HL-60 (cell line): ENCODE measurements around the gene SENP1.

ENCODE experiments used
- DNase-seq, 2 experiments: peaks; one replicate each; pipeline ENCODE4 v3.0.0-alpha.2; 2010 to 2020; ENCODE audit warnings: low read depth in 1 of 2, low spot score in 1 of 2
- H3K27ac ChIP-seq: fragments of 250-450 bp; sonication (Bioruptor Pico); replicated peaks from 2 replicates; pipeline ENCODE4 v1.5.1; 2020; ENCODE audit warnings: mild to moderate bottlenecking, moderate library complexity
- H3K27me3 ChIP-seq: fragments of 250-450 bp; sonication (Bioruptor Pico); 2 replicates; pipeline ENCODE4 v1.5.1; 2021; ENCODE audit warnings: mild to moderate bottlenecking, moderate library complexity; ENCODE audit not compliant: insufficient read depth, poor library complexity, severe bottlenecking
- H3K4me3 ChIP-seq: replicated peaks from 2 replicates; pipeline ENCODE4 v1.5.1; 2011; ENCODE audit warnings: mild to moderate bottlenecking, control low read depth, low read length; ENCODE audit not compliant: insufficient read depth
- CTCF ChIP-seq: IDR thresholded peaks from one replicate; pipeline ENCODE4 v1.5.1; 2011; ENCODE audit warnings: low read length, control low read depth, inconsistent platforms; ENCODE audit not compliant: insufficient read depth
- GABPA ChIP-seq: IDR thresholded peaks from 2 replicates; pipeline ENCODE4 v1.6.1; 2012; ENCODE audit warnings: low read depth
- POLR2AphosphoS5 ChIP-seq: IDR thresholded peaks from 2 replicates; pipeline ENCODE4 v1.6.1; 2012; ENCODE audit warnings: low read depth
- SPI1 ChIP-seq: IDR thresholded peaks from 2 replicates; pipeline ENCODE4 v1.6.1; 2012; ENCODE audit warnings: low read depth, mild to moderate bottlenecking, borderline replicate concordance
- TF ChIP-seq, protein P1 (sequence below): IDR thresholded peaks from 2 replicates; pipeline ENCODE4 v1.6.1; 2012; ENCODE audit warnings: low read depth; ENCODE audit not compliant: insufficient replicate concordance

The SENP1 gene

GRCh38 chr12:48018618-48018995 is 87.3 kb downstream of the SENP1 start:
- Histone ChIP-seq H3K27me3 (peaks cover 3% of the 10 kb centered on the region), H3K4me3 (no peak overlapping the region), H3K27ac (no peak overlapping the region)
- no peak for TF ChIP-seq CTCF
- TF ChIP-seq SPI1: no peak
- TF ChIP-seq POLR2AphosphoS5: no peak
- no peak for DNase-seq

DNA sequence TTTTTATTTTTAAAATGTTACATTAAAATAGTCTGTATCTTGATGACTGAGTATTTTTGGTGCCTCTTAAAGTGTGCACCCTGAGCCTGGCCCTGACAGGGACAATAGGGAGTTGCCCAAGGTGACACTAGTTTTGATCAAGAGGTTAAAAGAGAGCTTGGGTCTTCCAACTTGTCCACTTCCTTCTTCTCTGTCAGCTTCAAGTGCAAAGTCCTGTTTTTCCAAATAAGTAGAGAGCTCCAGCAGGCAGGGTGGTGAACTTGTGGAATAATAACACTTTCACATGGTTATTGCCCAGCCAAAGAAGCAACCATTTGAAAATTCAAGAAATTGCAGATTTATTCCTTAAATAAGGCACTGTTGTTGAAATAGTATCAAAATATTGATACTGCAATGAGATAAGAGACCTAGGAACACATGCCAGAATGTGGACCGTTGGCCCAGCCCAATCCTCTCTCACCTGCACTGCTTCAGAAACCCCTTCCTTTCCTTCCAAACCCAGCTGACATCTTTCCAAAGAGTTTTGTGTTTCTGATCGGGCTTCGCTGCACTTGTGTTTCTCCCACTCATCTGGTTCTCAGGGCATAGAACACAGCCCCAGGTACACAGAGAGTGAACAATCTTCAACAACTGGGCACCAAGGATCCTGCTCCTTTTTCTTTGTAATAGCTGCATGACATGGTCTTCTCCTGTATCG is 87.8 kb downstream of the SENP1 start:
- no peak overlapping the region for H3K27ac ChIP-seq
- no peak overlapping the region for H3K4me3 ChIP-seq
- TF ChIP-seq, protein P1, sequence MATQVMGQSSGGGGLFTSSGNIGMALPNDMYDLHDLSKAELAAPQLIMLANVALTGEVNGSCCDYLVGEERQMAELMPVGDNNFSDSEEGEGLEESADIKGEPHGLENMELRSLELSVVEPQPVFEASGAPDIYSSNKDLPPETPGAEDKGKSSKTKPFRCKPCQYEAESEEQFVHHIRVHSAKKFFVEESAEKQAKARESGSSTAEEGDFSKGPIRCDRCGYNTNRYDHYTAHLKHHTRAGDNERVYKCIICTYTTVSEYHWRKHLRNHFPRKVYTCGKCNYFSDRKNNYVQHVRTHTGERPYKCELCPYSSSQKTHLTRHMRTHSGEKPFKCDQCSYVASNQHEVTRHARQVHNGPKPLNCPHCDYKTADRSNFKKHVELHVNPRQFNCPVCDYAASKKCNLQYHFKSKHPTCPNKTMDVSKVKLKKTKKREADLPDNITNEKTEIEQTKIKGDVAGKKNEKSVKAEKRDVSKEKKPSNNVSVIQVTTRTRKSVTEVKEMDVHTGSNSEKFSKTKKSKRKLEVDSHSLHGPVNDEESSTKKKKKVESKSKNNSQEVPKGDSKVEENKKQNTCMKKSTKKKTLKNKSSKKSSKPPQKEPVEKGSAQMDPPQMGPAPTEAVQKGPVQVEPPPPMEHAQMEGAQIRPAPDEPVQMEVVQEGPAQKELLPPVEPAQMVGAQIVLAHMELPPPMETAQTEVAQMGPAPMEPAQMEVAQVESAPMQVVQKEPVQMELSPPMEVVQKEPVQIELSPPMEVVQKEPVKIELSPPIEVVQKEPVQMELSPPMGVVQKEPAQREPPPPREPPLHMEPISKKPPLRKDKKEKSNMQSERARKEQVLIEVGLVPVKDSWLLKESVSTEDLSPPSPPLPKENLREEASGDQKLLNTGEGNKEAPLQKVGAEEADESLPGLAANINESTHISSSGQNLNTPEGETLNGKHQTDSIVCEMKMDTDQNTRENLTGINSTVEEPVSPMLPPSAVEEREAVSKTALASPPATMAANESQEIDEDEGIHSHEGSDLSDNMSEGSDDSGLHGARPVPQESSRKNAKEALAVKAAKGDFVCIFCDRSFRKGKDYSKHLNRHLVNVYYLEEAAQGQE: no peak
- no peak for TF ChIP-seq CTCF
- TF ChIP-seq POLR2AphosphoS5: no peak
- TF ChIP-seq GABPA: no peak
- TF ChIP-seq SPI1: no peak
- DNase-seq: no peak
- H3K27me3 ChIP-seq: peaks cover 5% of the 10 kb centered on the region

- H3K4me3 ChIP-seq: no peak overlapping the region
- no peak overlapping the region for H3K27ac ChIP-seq
- no peak for DNase-seq
- TF ChIP-seq SPI1: no peak
- TF ChIP-seq CTCF: no peak
- TF ChIP-seq POLR2AphosphoS5: no peak
- peaks cover 5% of the 10 kb centered on the region for H3K27me3 ChIP-seq
These were observed 88.4 kb downstream of the SENP1 start for GRCh38 chr12:48017496-48017895.

DNA sequence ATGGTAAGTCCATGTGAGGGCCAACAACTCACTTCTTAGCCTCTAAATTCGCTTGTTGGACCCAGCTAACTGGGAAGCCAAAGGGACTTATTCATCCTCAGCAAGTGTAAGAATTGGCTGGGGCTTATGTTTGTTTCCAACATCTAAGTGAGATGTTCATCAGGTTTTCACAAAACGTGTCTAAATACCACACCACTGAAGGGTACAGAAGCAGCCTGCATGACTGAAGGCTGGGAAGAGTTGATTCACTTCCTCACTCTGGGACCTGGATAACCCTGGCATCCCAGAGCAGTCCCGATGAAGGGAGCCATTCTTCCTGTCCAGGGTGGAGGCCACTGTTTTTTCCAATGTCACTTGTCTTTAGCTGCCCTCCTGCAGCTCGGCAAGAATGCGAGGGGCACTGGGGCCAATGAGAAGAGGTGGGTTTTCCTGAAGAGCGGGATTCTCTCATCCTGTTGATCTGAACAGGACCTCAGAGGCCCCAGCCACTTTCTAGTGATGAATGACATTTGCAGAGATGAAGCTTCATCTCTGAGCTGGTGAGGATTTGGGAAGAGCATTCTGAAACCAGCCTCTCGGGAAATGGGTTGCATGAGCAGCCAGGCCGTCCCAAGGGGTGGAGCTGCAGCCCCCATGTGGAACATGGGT is 89.4 kb downstream of the SENP1 start:
- Histone ChIP-seq H3K27me3 (peaks cover 5% of the 10 kb centered on the region), H3K27ac (no peak overlapping the region), H3K4me3 (no peak overlapping the region)
- no peak for DNase-seq
- TF ChIP-seq CTCF: no peak
- TF ChIP-seq POLR2AphosphoS5: no peak
